HAP-1 (cell line): ENCODE data around the gene SYNC.
"Not testable (repeated sequence)": the region's sequence is repeated elsewhere in the genome, so short reads cannot be mapped to it uniquely, and the experiment has no call there.

Source experiments
- DNase-seq, 2 experiments: peaks; one replicate each; pipeline ENCODE4 v3.0.0-alpha.2; 2016 to 2020; ENCODE audit warnings: low spot score in 2 of 2
- H3K27me3 ChIP-seq: fragments of 250-450 bp; sonication (Bioruptor Pico); 2 replicates; pipeline ENCODE4 v1.5.1; 2020; ENCODE audit warnings: low read depth, mild to moderate bottlenecking, moderate library complexity
- H3K36me3 ChIP-seq: fragments of 250-450 bp; sonication (Bioruptor Pico); replicated peaks from 2 replicates; pipeline ENCODE4 v1.5.1; 2020; ENCODE audit warnings: mild to moderate bottlenecking
- H3K4me1 ChIP-seq: fragments of 250-450 bp; sonication (Bioruptor Pico); 2 replicates; pipeline ENCODE4 v1.5.1; 2020; ENCODE audit warnings: mild to moderate bottlenecking
- H3K4me3 ChIP-seq: fragments of 250-450 bp; sonication (Bioruptor Pico); 2 replicates; pipeline ENCODE4 v1.5.1; 2020; ENCODE audit warnings: mild to moderate bottlenecking, moderate library complexity
- H3K9me3 ChIP-seq: fragments of 250-450 bp; sonication (Bioruptor Pico); 2 replicates; pipeline ENCODE4 v1.5.1; 2020; ENCODE audit warnings: mild to moderate bottlenecking, moderate library complexity
- in situ Hi-C: fragments of 300-500 bp; cut with MboI; formaldehyde crosslinking; loops from 3 replicates; pipeline ENCODE4 v1.14.3; 2020; ENCODE audit warnings: low sequenced_read_pairs, inconsistent platforms, mixed read lengths

SYNC gene

GRCh38 chr1:32696041-32696440 lies 6.5 kb downstream of the SYNC start:
- no peak overlapping the region for H3K4me3 ChIP-seq
- no peaks in the 10 kb centered on the region for H3K9me3 ChIP-seq
- DNase-seq, result no peak
- in situ Hi-C loops, result no loop called here
- H3K36me3 ChIP-seq, result no peaks in the 10 kb centered on the region
- no peaks in the 10 kb centered on the region for H3K4me1 ChIP-seq
- H3K27me3 ChIP-seq, result no peaks in the 10 kb centered on the region

GRCh38 chr1:32695098-32695904 lies 7.3 kb downstream of the SYNC start:
- in situ Hi-C loops, result no loop called here
- no peaks in the 10 kb centered on the region for H3K27me3 ChIP-seq
- no peaks in the 10 kb centered on the region for H3K4me1 ChIP-seq
- H3K9me3 ChIP-seq, result no peaks in the 10 kb centered on the region
- H3K4me3 ChIP-seq, result no peak overlapping the region
- 0 out of 2 replicates have a peak, but pooled peaks cover under 1% of the 10 kb centered on the region for H3K36me3 ChIP-seq
- DNase-seq, result no peak

- no peak overlapping the region for H3K4me3 ChIP-seq
- 0 out of 2 replicates have a peak, but pooled peaks cover 3% of the 10 kb centered on the region for H3K36me3 ChIP-seq
- no peaks in the 10 kb centered on the region for H3K27me3 ChIP-seq
- in situ Hi-C loops, result no loop called here
- H3K4me1 ChIP-seq, result no peaks in the 10 kb centered on the region
- no peaks in the 10 kb centered on the region for H3K9me3 ChIP-seq
- DNase-seq, result no peak
These were observed 9.0 kb downstream of the SYNC start for GRCh38 chr1:32693455-32694174.

GRCh38 chr1:32686387-32686786 lies 16.2 kb downstream of the SYNC start:
- Histone ChIP-seq H3K4me1 (no peaks in the 10 kb centered on the region), H3K9me3 (no peaks in the 10 kb centered on the region), H3K27me3 (no peaks in the 10 kb centered on the region), H3K4me3 (no peak overlapping the region), H3K36me3 (peaks cover 57% of the 10 kb centered on the region)
- no peak for DNase-seq
- in situ Hi-C loops, result no loop called here

- no peaks in the 10 kb centered on the region for H3K9me3 ChIP-seq
- no peak overlapping the region for H3K4me3 ChIP-seq
- H3K36me3 ChIP-seq, result peaks cover 66% of the 10 kb centered on the region
- H3K4me1 ChIP-seq, result no peaks in the 10 kb centered on the region
- no peak for DNase-seq
- no peaks in the 10 kb centered on the region for H3K27me3 ChIP-seq
- in situ Hi-C loops, result no loop called here
These were observed 17.1 kb downstream of the SYNC start for GRCh38 chr1:32685498-32685897.

GRCh38 chr1:32684167-32684811 lies 18.3 kb downstream of the SYNC start:
- no peaks in the 10 kb centered on the region for H3K27me3 ChIP-seq
- H3K9me3 ChIP-seq, result no peaks in the 10 kb centered on the region
- no peak for DNase-seq
- H3K4me3 ChIP-seq, result no peak overlapping the region
- no peaks in the 10 kb centered on the region for H3K4me1 ChIP-seq
- in situ Hi-C loops, result no loop called here
- H3K36me3 ChIP-seq, result peaks cover 73% of the 10 kb centered on the region

GRCh38 chr1:32683397-32683796 lies 19.2 kb downstream of the SYNC start:
- Histone ChIP-seq H3K4me1 (no peaks in the 10 kb centered on the region), H3K27me3 (no peaks in the 10 kb centered on the region), H3K9me3 (no peaks in the 10 kb centered on the region), H3K36me3 (peaks cover 81% of the 10 kb centered on the region), H3K4me3 (no peak overlapping the region)
- no peak for DNase-seq
- in situ Hi-C loops, result no loop called here

GRCh38 chr1:32681999-32682398 lies 20.6 kb downstream of the SYNC start:
- Histone ChIP-seq H3K36me3 (peaks cover 92% of the 10 kb centered on the region), H3K27me3 (no peaks in the 10 kb centered on the region), H3K4me3 (no peak overlapping the region), H3K4me1 (no peaks in the 10 kb centered on the region), H3K9me3 (no peaks in the 10 kb centered on the region)
- in situ Hi-C loops, result no loop called here
- DNase-seq, result no peak

- in situ Hi-C loops, result no loop called here
- Histone ChIP-seq H3K36me3 (peaks cover 93% of the 10 kb centered on the region), H3K27me3 (no peaks in the 10 kb centered on the region), H3K4me3 (no peak overlapping the region), H3K9me3 (no peaks in the 10 kb centered on the region), H3K4me1 (no peaks in the 10 kb centered on the region)
- no peak for DNase-seq
These were observed 21.1 kb downstream of the SYNC start for GRCh38 chr1:32681509-32681908.

- Histone ChIP-seq H3K4me1 (no peaks in the 10 kb centered on the region), H3K27me3 (no peaks in the 10 kb centered on the region), H3K9me3 (no peaks in the 10 kb centered on the region), H3K36me3 (peaks cover 91% of the 10 kb centered on the region), H3K4me3 (no peak overlapping the region)
- no peak for DNase-seq
- in situ Hi-C loops, result no loop called here
These were observed 21.9 kb downstream of the SYNC start for GRCh38 chr1:32680642-32681041.

GRCh38 chr1:32679993-32680392 lies 22.6 kb downstream of the SYNC start:
- H3K27me3 ChIP-seq, in situ Hi-C loops, DNase-seq, H3K9me3 ChIP-seq, H3K4me3 ChIP-seq, H3K4me1 ChIP-seq: not testable (repeated sequence)
- H3K36me3 ChIP-seq, result peaks cover 91% of the 10 kb centered on the region

GRCh38 chr1:32676945-32677344 lies 25.6 kb downstream of the SYNC start:
- Histone ChIP-seq H3K4me3 (no peak overlapping the region), H3K36me3 (peaks cover 91% of the 10 kb centered on the region), H3K27me3 (no peaks in the 10 kb centered on the region), H3K9me3 (no peaks in the 10 kb centered on the region), H3K4me1 (no peaks in the 10 kb centered on the region)
- no peak for DNase-seq
- in situ Hi-C loops, result no loop called here

GRCh38 chr1:32668716-32669115 lies 33.9 kb downstream of the SYNC start:
- not testable (repeated sequence) for H3K4me1 ChIP-seq, H3K4me3 ChIP-seq, H3K9me3 ChIP-seq, H3K27me3 ChIP-seq, DNase-seq
- H3K36me3 ChIP-seq, result peaks cover 98% of the 10 kb centered on the region
- in situ Hi-C loops, result loop anchor here (10.0 kb wide), 1 partner anchor 116 kb away; no protein-coding TSS in a partner anchor
